Upper lobe of right lung (tissue), 1 donor: ENCODE measurements around the gene BMP5. TPM values are rescaled to one million over a fixed set of nuclear protein-coding genes. Genes with fewer than 3 reads are reported as not detected.

ENCODE experiments used
- ATAC-seq: fragments of 200-7000 bp; cut with Tn5 transposase; one replicate; pipeline ENCODE4 v1.9.1; 2020; ENCODE audit warnings: mild to moderate bottlenecking, moderate library complexity
- DNase-seq: peaks from one replicate; pipeline ENCODE4 v3.0.0-alpha.2; 2020
- H3K27ac ChIP-seq: fragments of 200-600 bp; one replicate; pipeline ENCODE4 v1.8.0; 2022
- H3K27me3 ChIP-seq: fragments of 200-600 bp; one replicate; pipeline ENCODE4 v1.8.0; 2022; ENCODE audit warnings: mild to moderate bottlenecking
- H3K36me3 ChIP-seq: fragments of 200-600 bp; one replicate; pipeline ENCODE4 v1.8.0; 2022
- H3K4me1 ChIP-seq: fragments of 200-600 bp; one replicate; pipeline ENCODE4 v1.8.0; 2022
- H3K4me3 ChIP-seq: fragments of 200-600 bp; one replicate; pipeline ENCODE4 v1.8.0; 2022; ENCODE audit warnings: mild to moderate bottlenecking
- H3K9me3 ChIP-seq: fragments of 200-600 bp; one replicate; pipeline ENCODE4 v1.8.0; 2022
- intact Hi-C: fragments of 100-400 bp; cut with DNase I; formaldehyde crosslinking; loops from one replicate; pipeline ENCODE4 v1.11.0; 2022
- total RNA-seq: library from RNA; stranded (reverse); fragmentation: NEBNext Ultra II Directional; extraction: Animal tissue kit (Norgen Biotek cat#: 25700); gene quantifications from one replicate; pipeline ENCODE4 v1.2.1, GENCODE V29; 2021
- TF ChIP-seq, protein P1 (sequence below): fragments of 200-600 bp; IDR thresholded peaks from one replicate; pipeline ENCODE4 v1.8.0; 2022; ENCODE audit warnings: antibody characterized with exemption
- donor health status: DM: no; HTN: yes; CAD: no; lungs with severe emphysema.

Gene BMP5
- total RNA-seq, 1 donor from 2014 or later = 14.4 TPM

DNA sequence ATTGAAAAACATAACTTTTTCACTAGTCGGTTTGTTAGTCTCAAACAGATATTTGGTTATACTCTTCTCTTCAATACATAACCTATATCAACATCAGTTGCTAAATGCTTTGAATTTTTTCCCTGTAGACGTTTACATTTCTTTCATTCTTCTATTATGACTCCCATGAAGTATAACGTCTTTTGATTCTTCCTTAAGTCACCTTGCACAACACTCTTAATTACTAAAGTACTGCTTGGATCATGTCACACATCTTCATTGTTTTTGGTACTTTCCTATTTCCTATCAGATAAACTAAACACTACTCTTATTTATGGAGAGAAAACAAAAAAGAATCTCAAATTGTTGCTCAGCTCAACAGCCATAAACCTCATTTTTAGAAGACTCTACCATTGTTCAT, 23.0 kb upstream of the BMP5 start:
- DNase-seq = no peak
- intact Hi-C loops = no loop called here
- Histone ChIP-seq H3K9me3 (no peaks in the 10 kb centered on the region), H3K36me3 (no peaks in the 10 kb centered on the region), H3K27me3 (no peaks in the 10 kb centered on the region), H3K4me3 (no peak overlapping the region), H3K27ac (no peak overlapping the region), H3K4me1 (no peaks in the 10 kb centered on the region)
- TF ChIP-seq, protein P1, sequence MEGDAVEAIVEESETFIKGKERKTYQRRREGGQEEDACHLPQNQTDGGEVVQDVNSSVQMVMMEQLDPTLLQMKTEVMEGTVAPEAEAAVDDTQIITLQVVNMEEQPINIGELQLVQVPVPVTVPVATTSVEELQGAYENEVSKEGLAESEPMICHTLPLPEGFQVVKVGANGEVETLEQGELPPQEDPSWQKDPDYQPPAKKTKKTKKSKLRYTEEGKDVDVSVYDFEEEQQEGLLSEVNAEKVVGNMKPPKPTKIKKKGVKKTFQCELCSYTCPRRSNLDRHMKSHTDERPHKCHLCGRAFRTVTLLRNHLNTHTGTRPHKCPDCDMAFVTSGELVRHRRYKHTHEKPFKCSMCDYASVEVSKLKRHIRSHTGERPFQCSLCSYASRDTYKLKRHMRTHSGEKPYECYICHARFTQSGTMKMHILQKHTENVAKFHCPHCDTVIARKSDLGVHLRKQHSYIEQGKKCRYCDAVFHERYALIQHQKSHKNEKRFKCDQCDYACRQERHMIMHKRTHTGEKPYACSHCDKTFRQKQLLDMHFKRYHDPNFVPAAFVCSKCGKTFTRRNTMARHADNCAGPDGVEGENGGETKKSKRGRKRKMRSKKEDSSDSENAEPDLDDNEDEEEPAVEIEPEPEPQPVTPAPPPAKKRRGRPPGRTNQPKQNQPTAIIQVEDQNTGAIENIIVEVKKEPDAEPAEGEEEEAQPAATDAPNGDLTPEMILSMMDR = no peak
- no peak for ATAC-seq

DNA sequence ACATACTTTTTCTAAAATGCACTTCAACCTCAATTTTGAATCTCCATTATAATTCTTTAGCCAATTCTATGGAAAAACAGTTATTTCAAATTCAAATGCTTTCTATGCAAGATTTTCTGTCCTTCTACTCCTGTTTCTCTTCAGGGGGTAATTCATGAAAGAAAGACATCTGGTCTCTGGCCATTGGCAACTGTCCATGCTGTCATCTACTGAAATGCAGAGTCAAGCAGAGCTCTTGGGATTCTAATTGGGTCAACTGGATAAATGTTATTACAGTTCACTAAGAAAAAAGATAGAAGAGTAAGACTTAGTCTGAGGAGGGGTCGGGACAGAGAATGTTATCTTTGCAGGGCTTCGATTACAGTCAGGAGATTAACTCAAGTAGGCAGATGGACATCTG, 22.0 kb upstream of the BMP5 start:
- TF ChIP-seq, protein P1 = no peak

DNA sequence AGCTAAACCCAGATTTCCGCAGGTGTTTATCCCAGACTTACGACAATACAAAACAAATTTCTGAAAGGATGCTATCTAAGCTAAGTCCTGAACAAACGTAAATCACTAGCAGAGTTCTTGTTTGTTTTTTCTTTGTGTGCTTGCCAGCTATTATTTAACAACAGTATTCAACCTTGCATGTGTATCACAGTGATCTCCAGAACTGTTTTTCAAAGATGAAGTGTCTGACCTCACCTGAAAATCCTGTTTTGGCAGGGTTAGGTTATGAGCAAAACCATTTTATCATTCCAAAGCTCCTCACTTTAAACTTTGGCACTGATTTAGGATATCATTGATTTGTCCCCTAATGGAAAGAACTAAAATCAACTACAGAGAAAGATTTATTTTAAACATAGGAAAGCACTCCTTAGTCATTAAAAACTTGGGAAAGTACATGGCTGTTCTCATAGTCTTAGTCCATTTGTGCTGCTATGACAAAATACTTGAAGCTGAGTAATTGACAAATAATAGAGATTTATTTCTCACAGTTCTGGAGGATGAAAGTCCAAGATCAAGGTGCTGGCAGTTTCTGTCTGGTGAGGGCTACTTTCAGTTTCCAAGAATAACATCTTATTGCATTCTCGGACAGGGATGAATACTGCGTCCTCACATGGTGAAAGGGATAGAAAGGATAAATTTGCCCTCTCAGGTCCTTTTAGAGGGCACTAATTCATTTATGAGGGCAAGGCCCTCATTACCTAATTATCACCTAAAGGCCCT, 20.8 kb upstream of the BMP5 start:
- DNase-seq = no peak
- Histone ChIP-seq H3K36me3 (no peaks in the 10 kb centered on the region), H3K4me3 (no peak overlapping the region), H3K4me1 (no peaks in the 10 kb centered on the region), H3K27ac (no peak overlapping the region), H3K27me3 (no peaks in the 10 kb centered on the region), H3K9me3 (no peaks in the 10 kb centered on the region)
- intact Hi-C loops = no loop called here
- no peak for ATAC-seq
- TF ChIP-seq, protein P1 = no peak

More for the DNA sequence above, 22.0 kb upstream of the BMP5 start:
- H3K27ac ChIP-seq = no peak overlapping the region
- intact Hi-C loops = no loop called here
- no peak overlapping the region for H3K4me3 ChIP-seq
- H3K27me3 ChIP-seq = no peaks in the 10 kb centered on the region
- no peak for DNase-seq
- no peaks in the 10 kb centered on the region for H3K36me3 ChIP-seq
- H3K9me3 ChIP-seq = no peaks in the 10 kb centered on the region
- no peak for ATAC-seq
- no peaks in the 10 kb centered on the region for H3K4me1 ChIP-seq

DNA sequence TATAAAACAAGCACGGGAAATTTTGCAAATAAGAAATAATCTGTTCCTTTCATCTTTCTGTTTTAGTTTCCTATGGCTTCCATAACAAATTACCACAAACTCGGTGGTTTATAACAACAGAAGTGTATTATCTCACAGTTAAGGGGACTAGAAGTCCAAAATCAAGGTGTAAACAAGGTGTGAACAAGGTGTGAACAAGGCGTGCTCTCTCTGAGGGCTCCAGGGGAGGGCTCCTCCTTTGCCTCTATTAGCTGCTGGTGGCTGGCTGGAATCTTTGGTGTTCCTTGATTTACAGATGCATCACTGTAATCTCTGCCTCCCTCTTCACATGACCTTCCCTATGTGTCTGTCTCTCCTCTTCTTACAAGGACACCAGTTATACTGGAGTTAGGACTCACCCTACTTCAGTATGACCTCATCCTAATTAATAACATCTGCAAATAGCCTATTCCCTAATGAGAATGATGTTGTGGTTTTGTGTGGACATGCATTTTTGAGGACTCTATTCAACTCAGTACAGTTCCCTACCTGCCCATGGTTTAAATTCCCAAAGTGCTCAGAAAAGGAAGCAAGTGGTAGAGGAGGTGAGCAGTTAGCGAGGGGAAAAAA, 17.5 kb upstream of the BMP5 start:
- no peaks in the 10 kb centered on the region for H3K36me3 ChIP-seq
- intact Hi-C loops = no loop called here
- no peaks in the 10 kb centered on the region for H3K4me1 ChIP-seq
- no peak overlapping the region for H3K4me3 ChIP-seq
- no peaks in the 10 kb centered on the region for H3K27me3 ChIP-seq
- ATAC-seq (no peak), DNase-seq (no peak)
- H3K27ac ChIP-seq = no peak overlapping the region
- no peaks in the 10 kb centered on the region for H3K9me3 ChIP-seq
- TF ChIP-seq, protein P1 = no peak

DNA sequence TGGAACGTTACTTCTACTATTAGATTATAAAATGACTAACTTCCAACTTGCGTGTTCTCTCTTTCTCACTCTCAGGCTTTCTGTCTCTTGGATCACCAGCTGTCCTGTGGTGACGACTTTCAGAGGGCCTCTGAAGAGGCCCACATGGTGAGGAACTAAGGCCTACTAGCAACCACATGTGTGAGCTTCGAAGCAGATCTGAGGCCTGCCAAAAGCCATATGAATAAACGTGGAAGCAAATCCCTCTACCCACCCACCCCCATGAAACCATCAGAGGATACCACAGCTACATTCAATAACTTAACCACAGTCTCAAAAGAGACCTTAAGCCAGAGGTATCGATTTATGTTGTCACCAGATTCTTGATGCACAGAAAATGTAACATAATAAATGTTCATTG, 13.5 kb upstream of the BMP5 start:
- no peak overlapping the region for H3K4me3 ChIP-seq
- no peaks in the 10 kb centered on the region for H3K4me1 ChIP-seq
- H3K27ac ChIP-seq = no peak overlapping the region
- DNase-seq (no peak), ATAC-seq (no peak)
- no peaks in the 10 kb centered on the region for H3K36me3 ChIP-seq
- intact Hi-C loops = no loop called here
- H3K27me3 ChIP-seq = no peaks in the 10 kb centered on the region
- TF ChIP-seq, protein P1 = no peak
- H3K9me3 ChIP-seq = no peaks in the 10 kb centered on the region
